Measurements from ENCODE around the gene PCDH9. TPM values are rescaled to one million over a fixed set of nuclear protein-coding genes. Genes with fewer than 3 reads are reported as not detected.

PCDH9 gene
- polyA plus RNA-seq, 1 of the 3 experiments (the other 2 are of a cell fraction) = 1.3 TPM

- Histone ChIP-seq H3K27ac (ENCODE audit: low read depth in 2 of 2, low read length in 1 of 2) (no peak overlapping the region), H2AFZ (ENCODE audit: low read depth) (no peak overlapping the region; the same call in 1 of the 2 replicates), H3K79me2 (ENCODE audit: insufficient read depth) (no peaks in the 10 kb centered on the region), H3K9me2 (no peaks in the 10 kb centered on the region), H4K20me1 (ENCODE audit: insufficient read depth) (no peaks in the 10 kb centered on the region), H3K36me3 (replicated peaks in 1 of 2; ENCODE audit: control insufficient read depth in 1 of 2, insufficient read depth in 2 of 2, low read length in 1 of 2) (no peaks in the 10 kb centered on the region), H3K9ac (no peak overlapping the region), H3K4me1 (ENCODE audit: control insufficient read depth in 1 of 2, insufficient read depth in 2 of 2, low read depth in 1 of 2, low read length in 1 of 2) (peaks cover 0 to 2% of the 10 kb centered on the region in 2 experiments; a peak in 1 of 4 replicates), H3F3A (replicated peaks; ENCODE audit: insufficient read depth) (peaks cover 5% of the 10 kb centered on the region), H3K9me3 (no peaks in the 10 kb centered on the region), H3K4me2 (no peak overlapping the region), H3K4me3 (ENCODE audit: low read depth in 2 of 2, low read length in 1 of 2) (no peak overlapping the region), H3K27me3 (ENCODE audit: insufficient read depth) (no peaks in the 10 kb centered on the region)
- ChIA-PET POLR2A (no interaction called here), CTCF (interaction anchor here (0.7 kb wide), 1 partner anchor 175 kb away, joined by 3 read pairs; no protein-coding TSS in a partner anchor)
- DNase-seq = no peak
- TF ChIP-seq MXI1 (IDR thresholded peaks at IDR 0.05; ENCODE audit: low read depth, low read length) = no peak
- no peak for TF ChIP-seq PBX3 (IDR thresholded peaks at IDR 0.05)
- TF ChIP-seq GABPA (IDR thresholded peaks at IDR 0.05; ENCODE audit: low read depth) = no peak
- TF ChIP-seq GATA2 (CRISPR knock-in tag; IDR thresholded peaks at IDR 0.05) = no peak
- no peak for TF ChIP-seq EZH2phosphoT487 (IDR thresholded peaks at IDR 0.05; ENCODE audit: borderline replicate concordance, low read depth)
- TF ChIP-seq, protein P1, sequence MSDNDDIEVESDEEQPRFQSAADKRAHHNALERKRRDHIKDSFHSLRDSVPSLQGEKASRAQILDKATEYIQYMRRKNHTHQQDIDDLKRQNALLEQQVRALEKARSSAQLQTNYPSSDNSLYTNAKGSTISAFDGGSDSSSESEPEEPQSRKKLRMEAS (IDR thresholded peaks at IDR 0.05; ENCODE audit: low read depth) = no peak
- TF ChIP-seq POLR2AphosphoS5 (IDR thresholded peaks at IDR 0.05; ENCODE audit: low read depth, low read length) = no peak
- TF ChIP-seq CTCF (IDR thresholded peaks at IDR 0.05) = no peak
- TF ChIP-seq TAF1 (IDR thresholded peaks at IDR 0.05; ENCODE audit: borderline replicate concordance, low read depth, low read length) = no peak
- TF ChIP-seq, protein P2, sequence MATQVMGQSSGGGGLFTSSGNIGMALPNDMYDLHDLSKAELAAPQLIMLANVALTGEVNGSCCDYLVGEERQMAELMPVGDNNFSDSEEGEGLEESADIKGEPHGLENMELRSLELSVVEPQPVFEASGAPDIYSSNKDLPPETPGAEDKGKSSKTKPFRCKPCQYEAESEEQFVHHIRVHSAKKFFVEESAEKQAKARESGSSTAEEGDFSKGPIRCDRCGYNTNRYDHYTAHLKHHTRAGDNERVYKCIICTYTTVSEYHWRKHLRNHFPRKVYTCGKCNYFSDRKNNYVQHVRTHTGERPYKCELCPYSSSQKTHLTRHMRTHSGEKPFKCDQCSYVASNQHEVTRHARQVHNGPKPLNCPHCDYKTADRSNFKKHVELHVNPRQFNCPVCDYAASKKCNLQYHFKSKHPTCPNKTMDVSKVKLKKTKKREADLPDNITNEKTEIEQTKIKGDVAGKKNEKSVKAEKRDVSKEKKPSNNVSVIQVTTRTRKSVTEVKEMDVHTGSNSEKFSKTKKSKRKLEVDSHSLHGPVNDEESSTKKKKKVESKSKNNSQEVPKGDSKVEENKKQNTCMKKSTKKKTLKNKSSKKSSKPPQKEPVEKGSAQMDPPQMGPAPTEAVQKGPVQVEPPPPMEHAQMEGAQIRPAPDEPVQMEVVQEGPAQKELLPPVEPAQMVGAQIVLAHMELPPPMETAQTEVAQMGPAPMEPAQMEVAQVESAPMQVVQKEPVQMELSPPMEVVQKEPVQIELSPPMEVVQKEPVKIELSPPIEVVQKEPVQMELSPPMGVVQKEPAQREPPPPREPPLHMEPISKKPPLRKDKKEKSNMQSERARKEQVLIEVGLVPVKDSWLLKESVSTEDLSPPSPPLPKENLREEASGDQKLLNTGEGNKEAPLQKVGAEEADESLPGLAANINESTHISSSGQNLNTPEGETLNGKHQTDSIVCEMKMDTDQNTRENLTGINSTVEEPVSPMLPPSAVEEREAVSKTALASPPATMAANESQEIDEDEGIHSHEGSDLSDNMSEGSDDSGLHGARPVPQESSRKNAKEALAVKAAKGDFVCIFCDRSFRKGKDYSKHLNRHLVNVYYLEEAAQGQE (IDR thresholded peaks at IDR 0.05; ENCODE audit: low read depth, low read length) = no peak
- TF ChIP-seq, protein P3, sequence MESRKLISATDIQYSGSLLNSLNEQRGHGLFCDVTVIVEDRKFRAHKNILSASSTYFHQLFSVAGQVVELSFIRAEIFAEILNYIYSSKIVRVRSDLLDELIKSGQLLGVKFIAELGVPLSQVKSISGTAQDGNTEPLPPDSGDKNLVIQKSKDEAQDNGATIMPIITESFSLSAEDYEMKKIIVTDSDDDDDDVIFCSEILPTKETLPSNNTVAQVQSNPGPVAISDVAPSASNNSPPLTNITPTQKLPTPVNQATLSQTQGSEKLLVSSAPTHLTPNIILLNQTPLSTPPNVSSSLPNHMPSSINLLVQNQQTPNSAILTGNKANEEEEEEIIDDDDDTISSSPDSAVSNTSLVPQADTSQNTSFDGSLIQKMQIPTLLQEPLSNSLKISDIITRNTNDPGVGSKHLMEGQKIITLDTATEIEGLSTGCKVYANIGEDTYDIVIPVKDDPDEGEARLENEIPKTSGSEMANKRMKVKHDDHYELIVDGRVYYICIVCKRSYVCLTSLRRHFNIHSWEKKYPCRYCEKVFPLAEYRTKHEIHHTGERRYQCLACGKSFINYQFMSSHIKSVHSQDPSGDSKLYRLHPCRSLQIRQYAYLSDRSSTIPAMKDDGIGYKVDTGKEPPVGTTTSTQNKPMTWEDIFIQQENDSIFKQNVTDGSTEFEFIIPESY (IDR thresholded peaks at IDR 0.05; ENCODE audit: borderline replicate concordance, low read depth) = no peak
- no peak for TF ChIP-seq RCOR1 (IDR thresholded peaks at IDR 0.05; ENCODE audit: low read length)
- no peak for TF ChIP-seq EP300 (IDR thresholded peaks at IDR 0.05; ENCODE audit: borderline replicate concordance in 1 of 2, low read depth in 1 of 2, low read length in 1 of 2)
- no peak for TF ChIP-seq MEF2A (IDR thresholded peaks at IDR 0.05; ENCODE audit: borderline replicate concordance, low read depth)
- no peak for TF ChIP-seq FOXJ3 (CRISPR knock-in tag; IDR thresholded peaks at IDR 0.05)
Measured at GRCh38 chr13:66559093-66559492, 671.0 kb downstream of the PCDH9 start.

Measured in SK-N-SH (cell line).